Endothelial cell of umbilical vein (primary cell): ENCODE measurements around the gene MAML3. TPM values are rescaled to one million over a fixed set of nuclear protein-coding genes. Genes with fewer than 3 reads are reported as not detected.
A peak's percentile ranks its signal among the peaks of the same experiment; 100 is the strongest.

Experiments used
- BruUV-seq: library from RNA; stranded (reverse); fragments of 400-500 nt; replicated peaks from 2 replicates; lab custom pipeline; 2021; lab: Mats Ljungman, UMichigan
- CTCF ChIA-PET: fragments of 300-600, 350-600 bp; sonication (Branson Sonifier 250); formaldehyde crosslinking; loops from one replicate; lab custom pipeline; 2021; ENCODE audit warnings: antibody characterized with exemption, inconsistent platforms; lab: Charles Lee
- POLR2A ChIA-PET: fragments of 300-600, 350-600 bp; sonication (Branson Sonifier 250); formaldehyde crosslinking; loops from one replicate; lab custom pipeline; 2021; ENCODE audit warnings: antibody characterized with exemption, inconsistent platforms; lab: Charles Lee
- DNase-seq: peaks from one replicate; pipeline ENCODE4 v3.0.0-alpha.2; 2011; ENCODE audit warnings: low read depth, low spot score
- FAIRE-seq: peaks from 2 replicates; lab custom pipeline; 2011; peaks lifted over from hg19 to GRCh38; lab: Jason Lieb, UNC
- H2AFZ ChIP-seq: 2 replicates; pipeline ENCODE4 v1.6.0; 2012; ENCODE audit warnings: low read depth, low read length, control low read depth, inconsistent platforms
- H3K27ac ChIP-seq: 2 replicates; pipeline ENCODE4 v1.5.1; 2011; ENCODE audit warnings: low read depth, mild to moderate bottlenecking, control low read depth, low read length, moderate library complexity; ENCODE audit not compliant: insufficient read depth
- H3K27me3 ChIP-seq, 2 experiments: 2 replicates each; pipeline versions ENCODE4 v1.6.0 to v1.6.1; 2011; ENCODE audit warnings: low read length in 2 of 2, mixed read lengths in 1 of 2; ENCODE audit not compliant: control insufficient read depth in 2 of 2, insufficient read depth in 2 of 2
- H3K36me3 ChIP-seq, 2 experiments: 2 replicates in 1 of 2; 3 replicates in 1 of 2; pipeline ENCODE4 v1.5.1; 2011; ENCODE audit warnings: low read length in 2 of 2, mild to moderate bottlenecking in 1 of 2, moderate library complexity in 1 of 2; ENCODE audit not compliant: control insufficient read depth in 2 of 2, insufficient read depth in 2 of 2; ENCODE audit errors: extremely low read depth in 1 of 2
- H3K4me1 ChIP-seq: 3 replicates; pipeline ENCODE4 v1.5.1; 2011; ENCODE audit warnings: mild to moderate bottlenecking, low read length; ENCODE audit not compliant: control insufficient read depth, insufficient read depth; ENCODE audit errors: extremely low read depth
- H3K4me2 ChIP-seq: 2 replicates; pipeline ENCODE4 v1.6.1; 2011; ENCODE audit warnings: low read length, control low read depth, mixed read lengths; ENCODE audit not compliant: insufficient read depth
- H3K4me3 ChIP-seq, 3 experiments: fragments of 200-600 bp in 1 of 3; sonication (generic), shearing (Covaris generic) in 1 of 3; replicated peaks in 1 of 3; 2 replicates each; pipeline ENCODE4 v1.5.1; 2011 to 2016; ENCODE audit warnings: control low read depth in 3 of 3, low read length in 3 of 3, mild to moderate bottlenecking in 2 of 3, inconsistent platforms in 1 of 3, low read depth in 1 of 3, moderate library complexity in 1 of 3; ENCODE audit not compliant: insufficient read depth in 1 of 3
- H3K79me2 ChIP-seq: 2 replicates; pipeline ENCODE4 v1.6.0; 2012; ENCODE audit warnings: low read length, inconsistent platforms; ENCODE audit not compliant: control insufficient read depth, insufficient read depth
- H3K9ac ChIP-seq: replicated peaks from 2 replicates; pipeline ENCODE3; 2011; ENCODE audit warnings: low read length, control low read depth; ENCODE audit not compliant: insufficient read depth; ENCODE audit errors: extremely low read depth
- H3K9me1 ChIP-seq: replicated peaks from 3 replicates; pipeline ENCODE4 v1.6.0; 2011; ENCODE audit warnings: mild to moderate bottlenecking, low read length; ENCODE audit not compliant: control insufficient read depth, insufficient read depth; ENCODE audit errors: extremely low read depth
- H3K9me3 ChIP-seq: replicated peaks from 2 replicates; pipeline ENCODE4 v1.5.1; 2012; ENCODE audit warnings: low read length, inconsistent platforms; ENCODE audit not compliant: control insufficient read depth, insufficient read depth
- H4K20me1 ChIP-seq: replicated peaks from 2 replicates; pipeline ENCODE3; 2011; ENCODE audit warnings: mild to moderate bottlenecking, low read length; ENCODE audit not compliant: control insufficient read depth, insufficient read depth; ENCODE audit errors: extremely low read depth
- JUN ChIP-seq: IDR thresholded peaks from 2 replicates; pipeline ENCODE4 v1.6.1; 2011; ENCODE audit warnings: borderline replicate concordance, low read depth; ENCODE audit not compliant: insufficient read length, insufficient read depth
- MYC ChIP-seq: IDR thresholded peaks from one replicate; pipeline ENCODE4 v1.6.1; 2011; ENCODE audit warnings: mild to moderate bottlenecking, low read depth, low read length
- POLR2A ChIP-seq: IDR thresholded peaks from 2 replicates; pipeline ENCODE4 v1.6.1; 2012; ENCODE audit warnings: low read depth, mild to moderate bottlenecking, control low read depth, low read length
- POLR2AphosphoS5 ChIP-seq: IDR thresholded peaks from 2 replicates; pipeline ENCODE4 v1.6.1; 2012; ENCODE audit warnings: low read depth, mild to moderate bottlenecking, control low read depth, low read length, moderate library complexity; ENCODE audit not compliant: insufficient read depth
- dilution Hi-C: fragments of 300-500 bp; cut with MboI; formaldehyde crosslinking; loops from one replicate; pipeline ENCODE4 v1.15.0; 2019; ENCODE audit warnings: low sequenced_read_pairs; ENCODE audit not compliant: extremely low pct_ligation_motif_present
- intact Hi-C: fragments of 100-400 bp; cut with micrococcal nuclease; formaldehyde crosslinking; loops from one replicate; pipeline ENCODE4 v1.10.0; 2022
- polyA plus RNA-seq, 4 experiments: library from polyadenylated mRNA; depleted of rRNA in 3 of 4; stranded (reverse) in 3 of 4; unstranded in 1 of 4; fragments of >200 nt; gene quantifications; 2 replicates each; pipeline versions ENCODE4 v1.2.1 to v1.2.3, GENCODE V29; 2011 to 2012; ENCODE audit warnings: missing spikeins in 1 of 4
- total RNA-seq: library from RNA; stranded (reverse); gene quantifications from 2 replicates; pipeline ENCODE4 v1.2.3, GENCODE V29; 2021
- TF ChIP-seq, protein P1 (sequence below): IDR thresholded peaks from 2 replicates; pipeline ENCODE4 v1.6.1; 2011; ENCODE audit not compliant: insufficient read depth, insufficient read length
- TF ChIP-seq, protein P2 (sequence below), 2 donors: IDR thresholded peaks; 1 replicate in 1 of 2; 2 replicates in 1 of 2; pipeline ENCODE4 v1.5.1; 2011; ENCODE audit warnings: low read length in 2 of 2, mild to moderate bottlenecking in 2 of 2, moderate library complexity in 2 of 2, control low read depth in 1 of 2, inconsistent platforms in 1 of 2, low read depth in 1 of 2; ENCODE audit not compliant: insufficient read depth in 1 of 2; ENCODE audit errors: extremely low read depth in 1 of 2

MAML3 gene
- total and polyA plus RNA-seq, 2 donors (not counting 3 experiments of a cell fraction or from before 2014, with no cell fraction given): 14.0 to 20.3 TPM

DNA sequence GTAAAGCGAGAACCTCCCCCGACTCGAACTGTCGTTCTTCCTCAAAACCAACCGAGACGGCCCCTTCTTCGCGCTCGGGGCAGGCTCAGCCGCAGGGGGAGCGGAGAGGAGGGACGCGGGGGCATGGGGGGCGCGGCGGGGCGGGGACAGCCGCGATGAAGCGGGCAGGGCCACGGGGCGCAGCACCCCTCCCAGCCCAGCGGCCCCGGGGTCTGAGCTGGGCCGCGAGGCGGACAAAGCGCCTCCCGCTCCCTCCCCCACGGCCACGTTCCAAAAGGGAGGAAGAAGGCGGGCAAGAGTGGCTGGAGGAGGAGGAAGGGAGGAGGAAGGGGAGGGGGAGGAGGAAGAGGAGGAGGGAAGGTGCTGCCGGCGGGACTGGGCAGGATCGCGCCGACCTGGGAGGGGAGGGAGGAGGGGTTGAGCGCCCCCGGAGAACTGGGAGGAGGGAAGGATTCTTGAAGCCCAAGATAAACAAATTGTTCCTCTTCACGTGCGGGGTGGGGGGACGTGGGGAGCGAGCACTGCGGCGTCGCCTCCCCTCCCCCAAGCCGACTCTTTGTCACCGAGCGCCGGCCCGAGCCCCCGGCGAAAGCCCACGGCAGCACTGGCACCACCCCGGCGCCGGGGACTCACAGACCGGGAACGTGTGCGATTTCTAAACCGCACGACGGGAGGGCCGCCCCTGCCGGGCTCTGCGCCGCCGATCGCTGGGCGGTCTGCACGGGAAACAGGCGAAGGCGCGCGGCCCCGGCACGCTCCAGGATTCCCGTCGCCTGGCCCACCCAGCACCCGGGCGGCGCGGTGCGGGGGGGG, 2.9 kb downstream of the MAML3 start:
- Histone ChIP-seq H2AFZ (no peak overlapping the region), H3K9me1 (no peaks in the 10 kb centered on the region), H3K4me2 (peak overlapping the region; percentile 95), H4K20me1 (no peaks in the 10 kb centered on the region), H3K27ac (peak overlapping the region; percentile 99), H3K36me3 (no peaks in the 10 kb centered on the region), H3K4me1 (peaks cover 10% of the 10 kb centered on the region), H3K27me3 (no peaks in the 10 kb centered on the region), H3K79me2 (peaks cover 40% of the 10 kb centered on the region), H3K9ac (peak overlapping the region; percentile 99), H3K4me3 (peak overlapping the region; percentile 61 to 93 (median 64)), H3K9me3 (no peaks in the 10 kb centered on the region)
- peak; percentile 57 for TF ChIP-seq MYC
- TF ChIP-seq POLR2A: peak; percentile 69
- TF ChIP-seq, protein P1, sequence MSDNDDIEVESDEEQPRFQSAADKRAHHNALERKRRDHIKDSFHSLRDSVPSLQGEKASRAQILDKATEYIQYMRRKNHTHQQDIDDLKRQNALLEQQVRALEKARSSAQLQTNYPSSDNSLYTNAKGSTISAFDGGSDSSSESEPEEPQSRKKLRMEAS: peak; percentile 47
- no peak for TF ChIP-seq JUN
- TF ChIP-seq POLR2AphosphoS5: peak; percentile 88
- TF ChIP-seq, protein P2, sequence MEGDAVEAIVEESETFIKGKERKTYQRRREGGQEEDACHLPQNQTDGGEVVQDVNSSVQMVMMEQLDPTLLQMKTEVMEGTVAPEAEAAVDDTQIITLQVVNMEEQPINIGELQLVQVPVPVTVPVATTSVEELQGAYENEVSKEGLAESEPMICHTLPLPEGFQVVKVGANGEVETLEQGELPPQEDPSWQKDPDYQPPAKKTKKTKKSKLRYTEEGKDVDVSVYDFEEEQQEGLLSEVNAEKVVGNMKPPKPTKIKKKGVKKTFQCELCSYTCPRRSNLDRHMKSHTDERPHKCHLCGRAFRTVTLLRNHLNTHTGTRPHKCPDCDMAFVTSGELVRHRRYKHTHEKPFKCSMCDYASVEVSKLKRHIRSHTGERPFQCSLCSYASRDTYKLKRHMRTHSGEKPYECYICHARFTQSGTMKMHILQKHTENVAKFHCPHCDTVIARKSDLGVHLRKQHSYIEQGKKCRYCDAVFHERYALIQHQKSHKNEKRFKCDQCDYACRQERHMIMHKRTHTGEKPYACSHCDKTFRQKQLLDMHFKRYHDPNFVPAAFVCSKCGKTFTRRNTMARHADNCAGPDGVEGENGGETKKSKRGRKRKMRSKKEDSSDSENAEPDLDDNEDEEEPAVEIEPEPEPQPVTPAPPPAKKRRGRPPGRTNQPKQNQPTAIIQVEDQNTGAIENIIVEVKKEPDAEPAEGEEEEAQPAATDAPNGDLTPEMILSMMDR (IDR thresholded peaks at IDR 0.05; ENCODE audit: extremely low read depth in 1 of 2, insufficient read depth in 1 of 2, low read depth in 1 of 2, low read length in 2 of 2): no peak
- intact Hi-C loops (loop anchor here (1.0 to 5.0 kb wide), 14 partner anchors 25 to 416 kb away; partner anchors contain the start of gene SCOC), dilution Hi-C loops (no loop called here)
- DNase-seq (peak; percentile 96), FAIRE-seq (no peak)
- BruUV-seq: TSS peak; percentile 2
- POLR2A ChIA-PET: interaction anchor here (0.7 to 3.0 kb wide), 10 partner anchors 34 to 652 kb away, joined by 3 to 17 read pairs (median 6); no protein-coding TSS in a partner anchor
- CTCF ChIA-PET: interaction anchor here (0.8 to 5.1 kb wide), 19 partner anchors 11 to 494 kb away, joined by 3 to 65 read pairs (median 4); no protein-coding TSS in a partner anchor
